IMR-90 (cell line): ENCODE results near the gene FANCE. TPM values are rescaled to one million over a fixed set of nuclear protein-coding genes. Genes with fewer than 3 reads are reported as not detected.
A peak's percentile ranks its signal among the peaks of the same experiment; 100 is the strongest.

Experiments used
- ATAC-seq: fragments of 200-7000 bp; cut with Tn5 transposase; 2 replicates; pipeline ENCODE4 v1.9.1; 2020; ENCODE audit warnings: low read depth, mild to moderate bottlenecking, moderate library complexity
- BruUV-seq: library from RNA; stranded (reverse); fragments of 400-500 nt; replicated peaks from 2 replicates; lab custom pipeline; 2021; lab: Mats Ljungman, UMichigan
- CTCF ChIA-PET: fragments of 300-600 bp; formaldehyde crosslinking; extraction: SDS; loops from one replicate; lab custom pipeline; 2021; ENCODE audit warnings: antibody characterized with exemption; lab: Yijun Ruan, JAX
- POLR2A ChIA-PET: fragments of 300-600 bp; sonication (Branson Sonifier 250); formaldehyde crosslinking; loops from one replicate; lab custom pipeline; 2022; ENCODE audit warnings: antibody characterized with exemption; ENCODE audit not compliant: unreplicated experiment; lab: Charles Lee
- DNase-seq: peaks from one replicate; pipeline ENCODE4 v3.0.0; 2013
- H2AFZ ChIP-seq: replicated peaks from 2 replicates; pipeline ENCODE3; 2013; ENCODE audit warnings: low read length, mild to moderate bottlenecking; ENCODE audit not compliant: poor library complexity
- H2AK5ac ChIP-seq: 2 replicates; pipeline ENCODE4 v1.6.1; 2013; ENCODE audit warnings: low read depth, low read length, inconsistent platforms
- H2AK9ac ChIP-seq: replicated peaks from 2 replicates; pipeline ENCODE3; 2013; ENCODE audit warnings: mild to moderate bottlenecking, low read depth, low read length, moderate library complexity; ENCODE audit not compliant: poor library complexity
- H2BK120ac ChIP-seq: 2 replicates; pipeline ENCODE4 v1.6.1; 2013; ENCODE audit warnings: low read depth, low read length, inconsistent platforms
- H2BK15ac ChIP-seq: 3 replicates; pipeline ENCODE4 v1.6.1; 2013; ENCODE audit warnings: low read depth, low read length, inconsistent platforms
- H2BK20ac ChIP-seq: 2 replicates; pipeline ENCODE4 v1.6.1; 2013; ENCODE audit warnings: low read depth, mild to moderate bottlenecking, inconsistent platforms, low read length, moderate library complexity
- H2BK5ac ChIP-seq: 2 replicates; pipeline ENCODE4 v1.6.1; 2013; ENCODE audit warnings: mild to moderate bottlenecking, low read depth, low read length, inconsistent platforms; ENCODE audit not compliant: poor library complexity, severe bottlenecking
- H3K14ac ChIP-seq: replicated peaks from 2 replicates; pipeline ENCODE4 v1.6.1; 2013; ENCODE audit warnings: low read depth, low read length, inconsistent platforms
- H3K18ac ChIP-seq: 2 replicates; pipeline ENCODE4 v1.6.1; 2013; ENCODE audit warnings: low read depth, low read length, control low read depth
- H3K23ac ChIP-seq: 2 replicates; pipeline ENCODE4 v1.6.1; 2013; ENCODE audit warnings: low read depth, low read length, inconsistent platforms
- H3K27ac ChIP-seq: 2 replicates; pipeline ENCODE4 v1.5.1; 2013; ENCODE audit warnings: mild to moderate bottlenecking, control low read depth, low read length; ENCODE audit not compliant: insufficient read depth
- H3K27me3 ChIP-seq: 2 replicates; pipeline ENCODE4 v1.6.1; 2013; ENCODE audit warnings: low read length; ENCODE audit not compliant: control insufficient read depth, insufficient read depth
- H3K36me3 ChIP-seq: 2 replicates; pipeline ENCODE4 v1.6.1; 2013; ENCODE audit warnings: low read length, mixed read lengths; ENCODE audit not compliant: control insufficient read depth, insufficient read depth
- H3K4ac ChIP-seq: 2 replicates; pipeline ENCODE4 v1.6.1; 2013; ENCODE audit warnings: low read depth, low read length, inconsistent platforms
- H3K4me1 ChIP-seq: 2 replicates; pipeline ENCODE4 v1.6.1; 2013; ENCODE audit warnings: low read length, mixed read lengths; ENCODE audit not compliant: control insufficient read depth, insufficient read depth
- H3K4me2 ChIP-seq: 2 replicates; pipeline ENCODE4 v1.6.1; 2013; ENCODE audit warnings: low read depth, mild to moderate bottlenecking, control low read depth, low read length, moderate library complexity
- H3K4me3 ChIP-seq: 2 replicates; pipeline ENCODE4 v1.5.1; 2013; ENCODE audit warnings: low read depth, mild to moderate bottlenecking, control low read depth, low read length, moderate library complexity; ENCODE audit not compliant: insufficient read depth
- H3K56ac ChIP-seq: 2 replicates; pipeline ENCODE4 v1.6.1; 2013; ENCODE audit warnings: low read length, inconsistent platforms; ENCODE audit not compliant: insufficient read depth; ENCODE audit errors: extremely low read depth
- H3K79me1 ChIP-seq, 2 experiments: 2 replicates each; pipeline ENCODE4 v1.6.1; 2013; ENCODE audit warnings: low read length in 2 of 2, inconsistent platforms in 1 of 2, low read depth in 1 of 2
- H3K9ac ChIP-seq: 2 replicates; pipeline ENCODE4 v1.6.1; 2013; ENCODE audit warnings: low read depth, low read length, control low read depth
- H3K9me1 ChIP-seq: 2 replicates; pipeline ENCODE4 v1.6.1; 2013; ENCODE audit warnings: low read length, inconsistent platforms; ENCODE audit not compliant: insufficient read depth
- H3K9me3 ChIP-seq: 2 replicates; pipeline ENCODE4 v1.6.1; 2013; ENCODE audit warnings: low read length; ENCODE audit not compliant: control insufficient read depth, insufficient read depth
- H4K20me1 ChIP-seq: 2 replicates; pipeline ENCODE4 v1.6.1; 2013; ENCODE audit warnings: low read length, inconsistent platforms; ENCODE audit not compliant: insufficient read depth
- H4K5ac ChIP-seq: 2 replicates; pipeline ENCODE4 v1.6.1; 2013; ENCODE audit warnings: mild to moderate bottlenecking, low read depth, low read length, control low read depth
- H4K8ac ChIP-seq, 2 experiments: 2 replicates each; pipeline ENCODE4 v1.6.1; 2013; ENCODE audit warnings: low read depth in 2 of 2, low read length in 2 of 2, control low read depth in 1 of 2, inconsistent platforms in 1 of 2
- H4K91ac ChIP-seq: 2 replicates; pipeline ENCODE4 v1.6.1; 2013; ENCODE audit warnings: low read depth, low read length, inconsistent platforms; ENCODE audit not compliant: insufficient read depth
- CEBPB ChIP-seq: IDR thresholded peaks from 2 replicates; pipeline ENCODE4 v1.6.1; 2012; ENCODE audit warnings: low read depth, low read length, improper control_type of control experiment
- ELK1 ChIP-seq: fragments of 150-350 bp; IDR thresholded peaks from 2 replicates; pipeline ENCODE4 v1.6.1; 2016; ENCODE audit warnings: low read depth, mild to moderate bottlenecking, low read length, moderate library complexity, borderline replicate concordance
- FOS ChIP-seq: fragments of 150-350 bp; IDR thresholded peaks from 2 replicates; pipeline ENCODE4 v1.6.1; 2016; ENCODE audit warnings: low read depth, low read length
- MAFK ChIP-seq: IDR thresholded peaks from 2 replicates; pipeline ENCODE4 v1.6.1; 2012; ENCODE audit warnings: low read depth, low read length, improper control_type of control experiment
- MAZ ChIP-seq: IDR thresholded peaks from 2 replicates; pipeline ENCODE4 v1.6.1; 2012; ENCODE audit warnings: low read depth, mild to moderate bottlenecking, low read length, improper control_type of control experiment, moderate library complexity, borderline replicate concordance
- MXI1 ChIP-seq: IDR thresholded peaks from 2 replicates; pipeline ENCODE4 v1.6.1; 2012; ENCODE audit warnings: low read depth, mild to moderate bottlenecking, low read length, moderate library complexity, borderline replicate concordance
- NFE2L2 ChIP-seq: fragments of 150-350 bp; IDR thresholded peaks from 2 replicates; pipeline ENCODE4 v1.6.1; 2016; ENCODE audit warnings: low read depth, mild to moderate bottlenecking, low read length
- POLR2A ChIP-seq: IDR thresholded peaks from 2 replicates; pipeline ENCODE4 v1.6.1; 2012; ENCODE audit warnings: mild to moderate bottlenecking, low read depth, low read length
- RCOR1 ChIP-seq: IDR thresholded peaks from 2 replicates; pipeline ENCODE4 v1.6.1; 2012; ENCODE audit warnings: mild to moderate bottlenecking, low read length, improper control_type of control experiment; ENCODE audit not compliant: insufficient replicate concordance
- RFX5 ChIP-seq: IDR thresholded peaks from 2 replicates; pipeline ENCODE4 v1.8.0; 2012; ENCODE audit warnings: low read depth, mild to moderate bottlenecking, low read length, moderate library complexity
- SMC3 ChIP-seq: fragments of 150-350 bp; IDR thresholded peaks from 2 replicates; pipeline ENCODE4 v1.6.1; 2016; ENCODE audit warnings: low read depth, mild to moderate bottlenecking, antibody characterized with exemption, low read length, moderate library complexity
- WGBS, 2 experiments: methylation state at CpG; one replicate each; pipeline versions ENCODE4 v1.1.5 to v1.1.7; 2013; ENCODE audit warnings: missing lambda C conversion rate in 2 of 2; ENCODE audit not compliant: insufficient read length in 1 of 2; ENCODE audit errors: extremely low coverage in 2 of 2; 5-methylcytosine and 5-hydroxymethylcytosine counted together
- dilution Hi-C: fragments of 300-500 bp; cut with HindIII; formaldehyde crosslinking; loops from one replicate; pipeline ENCODE4 v1.14.3; 2018; ENCODE audit warnings: low sequenced_read_pairs; ENCODE audit not compliant: unreplicated experiment
- in situ Hi-C: fragments of 300-500 bp; cut with MboI; formaldehyde crosslinking; loops from 3 replicates; pipeline ENCODE4 v1.14.3; 2019; ENCODE audit warnings: low sequenced_read_pairs, inconsistent platforms, mixed read lengths
- intact Hi-C: fragments of 100-400 bp; cut with micrococcal nuclease; formaldehyde crosslinking; loops from 2 replicates; pipeline ENCODE4 v1.10.0; 2022
- polyA plus RNA-seq, 3 experiments: library from polyadenylated mRNA; depleted of rRNA; stranded (reverse); fragments of >200 nt; gene quantifications; 2 replicates each; pipeline ENCODE4 v1.2.3, GENCODE V29; 2012; ENCODE audit warnings: low replicate concordance in 1 of 3
- total RNA-seq: library from RNA; depleted of rRNA; stranded (reverse); fragments of >200 nt; gene quantifications from 2 replicates; pipeline ENCODE4 v1.2.3, GENCODE V29; 2012
- TF ChIP-seq, protein P1 (sequence below): fragments of 150-350 bp; IDR thresholded peaks from 2 replicates; pipeline ENCODE4 v1.6.1; 2017; ENCODE audit warnings: mild to moderate bottlenecking, antibody characterized with exemption, low read length, low read depth
- TF ChIP-seq, protein P2 (sequence below): conservative IDR thresholded peaks from 2 replicates; pipeline ENCODE4 v1.5.1; 2012; ENCODE audit warnings: mild to moderate bottlenecking, low read depth, low read length, improper control_type of control experiment

FANCE gene
- total and polyA plus RNA-seq, 2 of the 4 experiments (the other 2 are of a cell fraction): 7.1 to 9.1 TPM

DNA sequence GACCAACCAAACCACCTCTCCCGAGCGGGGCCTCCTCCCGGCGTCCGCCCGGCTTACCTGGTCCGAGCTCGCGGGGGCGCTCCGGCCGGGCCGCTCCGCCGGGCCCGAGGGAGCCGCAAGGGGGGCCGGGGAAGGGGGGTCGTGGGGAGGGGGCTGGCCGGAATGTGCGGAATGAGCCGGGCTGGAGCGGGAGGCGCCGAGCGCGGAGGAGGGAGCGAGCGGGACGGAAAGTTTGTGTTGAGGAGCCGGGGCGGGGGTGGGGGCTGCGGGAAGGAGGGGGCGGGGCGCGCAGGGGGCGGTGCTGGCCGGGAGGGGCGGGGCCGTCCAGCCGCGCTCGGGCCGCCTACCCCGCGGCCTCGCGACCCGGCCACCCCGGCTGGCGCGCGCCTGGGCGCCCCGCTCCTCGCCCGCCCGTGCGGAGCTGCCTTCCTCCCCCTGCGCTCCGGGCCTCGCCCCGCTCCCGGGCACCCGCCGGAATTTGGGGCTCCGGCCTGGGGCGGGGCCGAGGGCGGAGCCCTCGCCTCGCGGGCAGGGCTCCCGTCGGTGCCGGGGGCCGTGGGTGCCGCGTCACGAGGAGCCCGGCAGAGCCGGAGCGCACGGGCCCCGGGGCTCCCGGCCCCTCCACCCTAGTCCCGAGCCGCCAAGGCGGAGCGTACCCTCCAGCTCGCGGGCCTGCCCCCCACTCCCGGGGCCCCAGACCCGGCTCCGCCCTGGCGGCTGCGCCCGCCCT lies 44.9 kb downstream of the FANCE start, which contains the start of gene TEAD3:
TSS of gene TEAD3 (minus strand) at position 239 of the 730 bp plus-strand sequence.
- H2BK20ac ChIP-seq: 0 out of 2 replicates have a peak within 1 kb of the TSS, but pooled peaks have one; percentile 42
- H3K9me1 ChIP-seq: peaks cover 38% of the 10 kb centered on the region
- no peaks in the 10 kb centered on the region for H3K9me3 ChIP-seq
- H3K23ac ChIP-seq: peak within 1 kb of the TSS; percentile 92
- peak within 1 kb of the TSS; percentile 55; the same call in 1 of the 2 replicates for H2BK120ac ChIP-seq
- H2BK15ac ChIP-seq: 0 out of 3 replicates have a peak within 1 kb of the TSS, but pooled peaks have one; percentile 42
- peak within 1 kb of the TSS; percentile 82 for H4K91ac ChIP-seq
- no peaks in the 10 kb centered on the region for H3K27me3 ChIP-seq
- H3K18ac ChIP-seq: peak within 1 kb of the TSS; percentile 56
- H4K8ac ChIP-seq: peak within 1 kb of the TSS; percentile 52 to 73; a peak in 3 of 4 replicates
- peak within 1 kb of the TSS; percentile 77 for H3K56ac ChIP-seq
- H2AK9ac ChIP-seq: peak within 1 kb of the TSS; percentile 97
- 0 out of 2 replicates have a peak, but pooled peaks cover 5% of the 10 kb centered on the region for H3K36me3 ChIP-seq
- peak within 1 kb of the TSS; percentile 92 for H3K14ac ChIP-seq
- peak within 1 kb of the TSS; percentile 88 for H2BK5ac ChIP-seq
- peak within 1 kb of the TSS; percentile 91 for H2AFZ ChIP-seq
- dilution Hi-C loops: no loop called here
- peak; percentile 71 for ATAC-seq
- H3K9ac ChIP-seq: peak within 1 kb of the TSS; percentile 98
- WGBS, 2 experiments: 1% methylated on average over 19 of the region's 98 CpGs; no CpG with 5 or more reads in 1 of the 2 experiments
- peaks cover 12 to 57% of the 10 kb centered on the region in 2 experiments; a peak in 3 of 4 replicates for H3K79me1 ChIP-seq
- peak within 1 kb of the TSS; percentile 91 for H2AK5ac ChIP-seq
- H3K4ac ChIP-seq: peak within 1 kb of the TSS; percentile 97
- BruUV-seq: no TSS peak
- ChIA-PET CTCF (interaction anchor here (1.0 to 1.1 kb wide), 2 partner anchors 7 to 155 kb away, joined by 3 to 4 read pairs; no protein-coding TSS in a partner anchor), POLR2A (interaction anchor here (0.6 to 1.1 kb wide), 3 partner anchors 15 to 886 kb away, joined by 3 to 5 read pairs (median 3); no protein-coding TSS in a partner anchor)
- peak; percentile 56 for DNase-seq
- in situ Hi-C loops: no loop called here
- peak within 1 kb of the TSS; percentile 84 for H3K27ac ChIP-seq
- H3K4me1 ChIP-seq: peaks cover 40% of the 10 kb centered on the region
- peaks cover 34% of the 10 kb centered on the region for H4K20me1 ChIP-seq
- peak within 1 kb of the TSS; percentile 63 for H3K4me3 ChIP-seq
- H4K5ac ChIP-seq: peak within 1 kb of the TSS; percentile 38; the same call in 1 of the 2 replicates
- intact Hi-C loops: no loop called here
- peak within 1 kb of the TSS; percentile 94 for H3K4me2 ChIP-seq
- TF ChIP-seq POLR2A (peak; percentile 75), MAFK (no peak), MXI1 (no peak), RCOR1 (no peak), ELK1 (no peak), FOS (no peak), RFX5 (no peak), SMC3 (no peak), CEBPB (no peak), NFE2L2 (no peak), MAZ (peak; percentile 90; the same call in 1 of the 2 replicates)
- TF ChIP-seq, protein P1, sequence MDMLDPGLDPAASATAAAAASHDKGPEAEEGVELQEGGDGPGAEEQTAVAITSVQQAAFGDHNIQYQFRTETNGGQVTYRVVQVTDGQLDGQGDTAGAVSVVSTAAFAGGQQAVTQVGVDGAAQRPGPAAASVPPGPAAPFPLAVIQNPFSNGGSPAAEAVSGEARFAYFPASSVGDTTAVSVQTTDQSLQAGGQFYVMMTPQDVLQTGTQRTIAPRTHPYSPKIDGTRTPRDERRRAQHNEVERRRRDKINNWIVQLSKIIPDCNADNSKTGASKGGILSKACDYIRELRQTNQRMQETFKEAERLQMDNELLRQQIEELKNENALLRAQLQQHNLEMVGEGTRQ: no peak; the same call in 1 of the 2 replicates
- TF ChIP-seq, protein P2, sequence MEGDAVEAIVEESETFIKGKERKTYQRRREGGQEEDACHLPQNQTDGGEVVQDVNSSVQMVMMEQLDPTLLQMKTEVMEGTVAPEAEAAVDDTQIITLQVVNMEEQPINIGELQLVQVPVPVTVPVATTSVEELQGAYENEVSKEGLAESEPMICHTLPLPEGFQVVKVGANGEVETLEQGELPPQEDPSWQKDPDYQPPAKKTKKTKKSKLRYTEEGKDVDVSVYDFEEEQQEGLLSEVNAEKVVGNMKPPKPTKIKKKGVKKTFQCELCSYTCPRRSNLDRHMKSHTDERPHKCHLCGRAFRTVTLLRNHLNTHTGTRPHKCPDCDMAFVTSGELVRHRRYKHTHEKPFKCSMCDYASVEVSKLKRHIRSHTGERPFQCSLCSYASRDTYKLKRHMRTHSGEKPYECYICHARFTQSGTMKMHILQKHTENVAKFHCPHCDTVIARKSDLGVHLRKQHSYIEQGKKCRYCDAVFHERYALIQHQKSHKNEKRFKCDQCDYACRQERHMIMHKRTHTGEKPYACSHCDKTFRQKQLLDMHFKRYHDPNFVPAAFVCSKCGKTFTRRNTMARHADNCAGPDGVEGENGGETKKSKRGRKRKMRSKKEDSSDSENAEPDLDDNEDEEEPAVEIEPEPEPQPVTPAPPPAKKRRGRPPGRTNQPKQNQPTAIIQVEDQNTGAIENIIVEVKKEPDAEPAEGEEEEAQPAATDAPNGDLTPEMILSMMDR: peak; percentile 26; the same call in 1 of the 2 replicates
